ENCODE data around the gene LRFN5.
"Not testable (repeated sequence)": the region's sequence is repeated elsewhere in the genome, so short reads cannot be mapped to it uniquely, and the experiment has no call there.

The LRFN5 gene

GRCh38 chr14:41891624-41892023 lies 284.9 kb downstream of the LRFN5 start:
- DNase-seq (ENCODE audit: low read depth in 2 of 3, low spot score in 2 of 3) = no peak

- DNase-seq (ENCODE audit: low read depth in 2 of 3, low spot score in 2 of 3) = no peak
These were observed 292.7 kb downstream of the LRFN5 start for GRCh38 chr14:41899416-41899815.

- DNase-seq (ENCODE audit: low read depth in 2 of 3, low spot score in 2 of 3) = no peak
These were observed 294.0 kb downstream of the LRFN5 start for GRCh38 chr14:41900644-41901043.

- DNase-seq (ENCODE audit: low read depth in 2 of 3, low spot score in 2 of 3) = no peak
These were observed 294.4 kb downstream of the LRFN5 start for GRCh38 chr14:41901089-41901488.

GRCh38 chr14:41905394-41905964 lies 298.8 kb downstream of the LRFN5 start:
- DNase-seq (ENCODE audit: low read depth in 2 of 3, low spot score in 2 of 3) = no peak

GRCh38 chr14:41911155-41911554 lies 304.5 kb downstream of the LRFN5 start:
- not testable (repeated sequence) for DNase-seq (ENCODE audit: low read depth in 2 of 3, low spot score in 2 of 3)

GRCh38 chr14:41913398-41913797 lies 306.7 kb downstream of the LRFN5 start:
- no peak for DNase-seq (ENCODE audit: low read depth in 2 of 3, low spot score in 2 of 3)

GRCh38 chr14:41915732-41916131 lies 309.1 kb downstream of the LRFN5 start:
- no peak for DNase-seq (ENCODE audit: low read depth in 2 of 3, low spot score in 2 of 3)

- DNase-seq (ENCODE audit: low read depth in 2 of 3, low spot score in 2 of 3) = no peak
These were observed 309.6 kb downstream of the LRFN5 start for GRCh38 chr14:41916313-41916712.

- no peak for DNase-seq (ENCODE audit: low read depth in 2 of 3, low spot score in 2 of 3)
These were observed 318.7 kb downstream of the LRFN5 start for GRCh38 chr14:41925409-41925808.

GRCh38 chr14:41950428-41951151 lies 343.9 kb downstream of the LRFN5 start:
- DNase-seq (ENCODE audit: low read depth in 2 of 3, low spot score in 2 of 3) = no peak

Data from activated CD8-positive, alpha-beta memory T cell treated with anti-CD3 and anti-CD28 coated beads for 48 hours (primary cell).